NCI-H82 treated with DMSO at 0.1 percent for 48 hours (cell line): ENCODE measurements around the gene CYP4A22.
A peak's percentile ranks its signal among the peaks of the same experiment; 100 is the strongest.
"Not testable (repeated sequence)": the region's sequence is repeated elsewhere in the genome, so short reads cannot be mapped to it uniquely, and the experiment has no call there.

ENCODE experiments used
- DNase-seq: peaks from one replicate; lab custom pipeline; 2025; ENCODE audit not compliant: unreplicated experiment; lab: John Stamatoyannopoulos, UW

CYP4A22 gene, protein sequence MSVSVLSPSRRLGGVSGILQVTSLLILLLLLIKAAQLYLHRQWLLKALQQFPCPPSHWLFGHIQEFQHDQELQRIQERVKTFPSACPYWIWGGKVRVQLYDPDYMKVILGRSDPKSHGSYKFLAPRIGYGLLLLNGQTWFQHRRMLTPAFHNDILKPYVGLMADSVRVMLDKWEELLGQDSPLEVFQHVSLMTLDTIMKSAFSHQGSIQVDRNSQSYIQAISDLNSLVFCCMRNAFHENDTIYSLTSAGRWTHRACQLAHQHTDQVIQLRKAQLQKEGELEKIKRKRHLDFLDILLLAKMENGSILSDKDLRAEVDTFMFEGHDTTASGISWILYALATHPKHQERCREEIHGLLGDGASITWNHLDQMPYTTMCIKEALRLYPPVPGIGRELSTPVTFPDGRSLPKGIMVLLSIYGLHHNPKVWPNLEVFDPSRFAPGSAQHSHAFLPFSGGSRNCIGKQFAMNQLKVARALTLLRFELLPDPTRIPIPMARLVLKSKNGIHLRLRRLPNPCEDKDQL

DNA sequence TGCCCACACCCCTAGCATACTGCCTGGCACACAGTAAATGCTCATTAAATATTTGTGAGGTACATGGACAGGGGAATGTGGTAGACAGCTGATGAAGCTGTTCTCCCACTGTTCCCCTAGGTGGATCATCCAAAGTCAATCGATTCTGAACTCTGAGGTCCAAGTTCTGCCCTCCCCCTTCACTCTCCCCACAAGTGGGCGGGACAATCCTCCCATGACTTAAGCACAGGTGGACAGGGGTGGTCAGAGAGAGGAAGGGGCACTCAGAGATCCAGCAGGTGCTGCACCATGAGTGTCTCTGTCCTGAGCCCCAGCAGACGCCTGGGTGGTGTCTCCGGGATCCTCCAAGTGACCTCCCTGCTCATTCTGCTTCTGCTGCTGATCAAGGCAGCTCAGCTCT lies at the start of gene CYP4A22:
TSS of gene CYP4A22 (plus strand) at position 244 of the 400 bp plus-strand sequence. CDS start at position 289, 45 bp downstream.
- no peak for DNase-seq

DNA sequence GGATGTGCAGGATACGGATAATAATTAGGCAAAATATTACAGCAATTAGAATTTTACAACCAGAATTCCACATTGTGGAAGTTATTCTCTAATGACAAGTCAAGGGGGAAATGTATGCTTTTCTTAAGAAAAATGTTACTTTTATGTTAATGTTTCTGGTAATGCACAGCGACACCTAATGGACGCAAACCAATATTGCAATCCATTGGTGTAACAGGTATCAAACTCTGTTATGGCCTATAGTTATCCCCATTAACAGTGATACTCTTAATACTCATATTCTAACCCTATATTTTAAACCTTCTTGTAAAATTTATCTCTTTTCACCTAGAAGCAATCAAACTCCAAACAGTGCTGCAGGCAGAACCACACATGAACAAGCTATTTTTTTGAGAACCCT lies 47.9 kb upstream of the CYP4A22 start:
- DNase-seq = not testable (repeated sequence)

DNA sequence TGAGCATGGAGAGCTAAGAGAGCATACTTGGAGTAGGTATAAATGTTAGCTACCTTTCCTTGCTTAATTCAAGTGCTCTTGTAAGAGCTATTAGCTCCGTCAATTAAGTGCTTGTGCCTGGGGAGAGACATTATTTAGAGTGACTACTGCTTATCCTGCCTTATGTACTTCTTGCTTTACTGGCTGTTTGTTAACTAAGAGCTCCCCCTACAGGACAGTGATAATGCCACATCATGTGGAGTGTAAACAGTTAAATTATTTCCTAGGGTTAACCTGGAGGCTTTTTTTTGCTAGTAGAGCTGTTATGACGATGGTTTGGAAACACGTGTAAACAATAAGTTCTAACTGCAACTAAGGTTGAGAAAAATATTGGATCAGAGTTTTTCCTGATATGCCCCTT lies 45.8 kb upstream of the CYP4A22 start:
- not testable (repeated sequence) for DNase-seq

DNA sequence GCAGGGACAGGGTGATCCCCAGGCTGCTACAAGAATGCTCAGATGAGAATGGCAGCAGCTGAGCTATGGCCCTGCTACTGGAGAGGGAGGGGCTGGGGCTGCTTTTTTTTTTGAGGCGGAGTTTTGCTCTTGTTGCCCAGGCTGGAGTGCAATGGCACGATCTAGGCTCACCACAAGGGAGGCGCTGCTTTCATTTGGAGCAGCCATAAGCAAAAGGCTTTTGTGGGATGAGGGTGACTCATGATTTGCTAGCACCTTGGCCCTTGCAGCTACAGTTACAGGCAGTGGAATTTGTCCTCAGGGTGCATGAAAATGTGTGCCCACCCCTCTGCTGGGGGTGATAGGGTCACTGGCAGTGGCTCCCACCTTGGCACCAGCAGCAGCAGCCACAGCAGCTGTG lies 32.4 kb upstream of the CYP4A22 start:
- no peak for DNase-seq

DNA sequence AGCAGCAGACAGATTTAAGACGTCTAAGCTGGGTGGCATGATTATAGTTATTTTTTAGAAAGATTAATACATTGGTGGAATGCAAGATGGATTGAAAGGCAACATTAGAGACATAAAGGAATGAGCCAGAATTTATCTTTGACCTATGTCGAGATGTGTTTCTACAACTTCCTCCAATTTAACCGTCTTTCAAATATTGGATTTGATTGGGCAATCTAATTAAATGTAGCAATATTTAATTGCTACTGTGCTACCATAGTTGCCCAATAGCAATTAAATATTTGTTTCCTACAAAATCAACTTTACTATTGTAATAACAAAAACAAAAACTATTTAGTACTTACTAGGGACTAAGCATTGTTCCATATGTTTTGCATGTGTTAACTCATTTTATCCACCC lies 30.4 kb upstream of the CYP4A22 start:
- DNase-seq = no peak

DNA sequence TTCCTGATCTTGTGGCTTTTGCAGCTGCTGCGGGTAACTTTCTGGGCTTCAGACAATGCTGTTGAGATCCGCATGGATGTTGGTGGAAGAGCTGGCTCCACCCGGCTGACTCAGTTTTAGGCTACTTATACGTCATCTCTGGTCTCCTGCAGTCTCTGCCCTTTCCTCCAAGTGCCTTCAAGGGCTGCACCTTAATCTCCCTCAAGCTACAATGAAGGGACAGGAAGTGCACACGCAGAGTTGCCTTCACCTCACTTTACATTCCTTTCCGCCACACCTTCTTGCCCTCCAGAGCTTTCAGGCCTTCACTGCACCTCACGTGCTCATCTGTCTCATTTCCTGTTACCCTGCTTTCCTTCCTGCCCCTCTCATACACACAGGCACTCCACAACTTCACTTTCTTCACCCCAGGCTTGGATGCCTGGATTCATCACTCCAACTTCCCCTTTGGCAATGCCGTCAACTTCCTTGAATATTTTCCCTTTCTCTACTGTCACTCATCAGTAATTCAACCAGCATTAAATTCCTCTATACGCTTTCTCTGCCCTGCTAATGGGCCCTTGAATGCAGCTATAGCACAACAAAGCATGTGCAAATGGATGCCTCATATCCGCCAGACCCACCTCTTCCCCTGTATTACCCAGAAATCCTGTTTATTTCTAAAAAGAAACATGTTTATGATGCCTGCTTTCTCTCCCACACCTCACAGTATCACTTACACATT lies 29.2 kb upstream of the CYP4A22 start:
- DNase-seq = not testable (repeated sequence)

DNA sequence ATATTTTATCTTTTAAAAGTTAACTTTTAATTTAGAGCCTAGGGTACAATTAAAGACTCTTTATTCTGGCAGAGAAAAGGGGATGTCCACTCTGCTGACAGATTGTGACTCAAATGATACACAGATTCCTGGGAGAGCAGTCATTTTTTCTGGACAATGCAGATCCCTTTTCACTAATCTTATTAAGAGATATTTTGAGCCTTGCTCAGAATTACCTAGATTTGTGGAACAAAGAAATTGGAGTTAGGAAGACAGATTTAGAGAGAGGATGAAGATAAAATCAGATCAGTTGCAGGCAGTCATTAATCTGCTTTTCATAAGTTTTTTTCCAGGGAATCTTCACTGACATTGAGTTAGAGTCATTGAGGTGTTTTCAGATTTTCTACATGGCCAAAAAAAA lies 27.8 kb upstream of the CYP4A22 start:
- DNase-seq = peak; percentile 98

DNA sequence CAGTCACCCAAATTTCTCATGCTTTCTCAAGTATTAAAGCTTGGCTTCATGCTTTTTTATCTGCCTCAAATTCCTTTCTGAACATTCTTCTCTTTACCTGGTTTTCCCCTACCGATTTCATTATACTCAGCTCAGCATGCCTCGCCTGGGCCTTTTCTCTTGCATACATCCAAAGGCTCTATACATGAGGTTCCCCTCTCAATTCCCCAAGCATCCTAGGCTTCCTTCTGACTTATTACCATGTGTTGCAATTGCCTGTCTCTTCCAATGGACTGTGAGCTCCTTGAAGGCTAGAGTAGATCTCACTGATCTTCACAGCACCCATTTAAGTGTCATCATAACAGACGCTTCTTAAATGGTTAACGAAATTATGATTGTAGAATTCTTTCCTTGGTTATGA lies 24.1 kb upstream of the CYP4A22 start:
- no peak for DNase-seq

DNA sequence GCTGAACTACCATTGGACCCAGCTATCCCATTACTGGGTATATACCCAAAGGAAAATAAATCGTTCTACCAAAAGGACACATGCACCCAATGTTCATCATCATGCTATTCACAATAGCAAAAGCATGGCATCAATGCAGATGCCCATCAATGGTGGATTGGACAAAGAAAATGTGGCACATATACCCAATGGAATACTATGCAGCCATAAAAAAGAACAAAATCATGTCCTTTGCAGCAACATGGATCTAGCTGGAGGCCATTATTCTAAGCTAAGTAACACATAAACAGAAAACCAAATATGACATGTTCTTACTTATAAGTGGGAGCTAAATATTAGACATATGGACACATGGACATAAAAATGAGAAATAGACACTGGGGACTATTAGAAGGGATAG lies 16.2 kb upstream of the CYP4A22 start:
- not testable (repeated sequence) for DNase-seq

DNA sequence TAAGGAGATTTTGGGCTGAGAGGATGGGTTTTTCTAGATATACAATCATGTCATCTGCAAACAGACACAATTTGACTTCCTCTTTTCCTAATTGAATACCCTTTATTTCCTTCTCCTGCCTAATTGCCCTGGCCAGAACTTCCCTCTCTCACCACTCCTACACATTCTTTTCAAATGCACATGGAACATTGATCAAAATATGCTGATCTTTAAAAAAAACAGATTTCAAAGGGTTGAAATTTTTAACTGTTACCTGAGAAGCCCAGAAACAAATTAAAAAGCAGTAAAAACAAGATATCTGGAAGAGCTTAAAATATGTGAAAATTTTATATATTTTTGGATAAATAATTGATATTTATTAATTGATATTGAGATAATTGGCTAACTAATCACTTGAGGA lies 12.4 kb upstream of the CYP4A22 start:
- not testable (repeated sequence) for DNase-seq

DNA sequence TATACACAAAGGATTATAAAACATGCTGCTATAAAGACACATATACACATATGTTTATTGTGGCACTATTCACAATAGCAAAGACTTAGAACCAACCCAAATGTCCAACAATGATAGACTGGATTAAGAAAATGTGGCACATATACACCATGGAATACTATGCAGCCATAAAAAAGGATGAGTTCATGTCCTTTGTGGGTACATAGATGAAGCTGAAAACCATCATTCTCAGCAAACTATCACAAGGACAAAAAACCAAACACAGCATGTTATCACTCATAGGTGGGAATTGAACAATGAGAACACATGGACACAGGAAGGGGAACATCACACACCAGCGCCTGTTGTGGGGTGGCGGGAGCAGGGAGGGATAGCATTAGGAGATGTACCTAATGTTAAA lies 10.2 kb upstream of the CYP4A22 start:
- not testable (repeated sequence) for DNase-seq

DNA sequence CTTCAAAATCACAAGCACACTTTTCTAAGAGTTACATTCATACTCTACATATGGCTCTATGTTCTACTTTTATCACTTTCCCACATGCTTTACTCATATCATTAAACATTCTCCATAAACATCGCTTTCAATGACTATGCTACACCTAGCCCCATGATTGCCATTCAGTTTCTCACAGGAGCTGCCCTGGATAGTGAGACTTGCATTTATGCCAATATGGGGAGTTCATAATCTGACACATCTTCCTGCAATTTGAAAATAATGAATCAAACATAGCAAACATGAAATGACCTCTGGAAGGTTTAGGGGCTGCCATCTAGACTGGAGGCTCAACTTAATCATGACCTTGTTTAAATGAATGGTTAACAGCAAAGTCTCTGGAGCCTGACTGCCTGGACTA lies 9.0 kb upstream of the CYP4A22 start:
- no peak for DNase-seq

DNA sequence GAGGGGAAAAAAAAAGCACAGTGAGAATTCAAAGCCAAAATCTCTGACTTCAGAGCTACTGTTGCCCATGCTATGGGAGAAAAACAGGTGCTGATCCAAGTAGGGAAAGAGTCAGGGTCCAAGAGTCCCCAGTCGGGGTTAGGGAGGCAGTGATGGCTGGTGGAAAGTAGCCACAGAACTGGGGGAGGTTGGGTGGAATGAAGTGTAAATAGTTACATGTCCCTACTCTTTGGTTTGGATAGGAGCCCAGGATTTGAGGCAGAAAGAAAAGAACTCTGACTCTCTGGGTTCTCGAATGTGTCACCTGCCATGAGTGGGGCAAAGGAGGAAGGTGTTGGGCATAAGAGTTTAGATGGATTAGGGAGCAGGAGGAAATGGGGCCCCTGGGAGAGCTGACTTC lies 8.4 kb upstream of the CYP4A22 start:
- DNase-seq = not testable (repeated sequence)

DNA sequence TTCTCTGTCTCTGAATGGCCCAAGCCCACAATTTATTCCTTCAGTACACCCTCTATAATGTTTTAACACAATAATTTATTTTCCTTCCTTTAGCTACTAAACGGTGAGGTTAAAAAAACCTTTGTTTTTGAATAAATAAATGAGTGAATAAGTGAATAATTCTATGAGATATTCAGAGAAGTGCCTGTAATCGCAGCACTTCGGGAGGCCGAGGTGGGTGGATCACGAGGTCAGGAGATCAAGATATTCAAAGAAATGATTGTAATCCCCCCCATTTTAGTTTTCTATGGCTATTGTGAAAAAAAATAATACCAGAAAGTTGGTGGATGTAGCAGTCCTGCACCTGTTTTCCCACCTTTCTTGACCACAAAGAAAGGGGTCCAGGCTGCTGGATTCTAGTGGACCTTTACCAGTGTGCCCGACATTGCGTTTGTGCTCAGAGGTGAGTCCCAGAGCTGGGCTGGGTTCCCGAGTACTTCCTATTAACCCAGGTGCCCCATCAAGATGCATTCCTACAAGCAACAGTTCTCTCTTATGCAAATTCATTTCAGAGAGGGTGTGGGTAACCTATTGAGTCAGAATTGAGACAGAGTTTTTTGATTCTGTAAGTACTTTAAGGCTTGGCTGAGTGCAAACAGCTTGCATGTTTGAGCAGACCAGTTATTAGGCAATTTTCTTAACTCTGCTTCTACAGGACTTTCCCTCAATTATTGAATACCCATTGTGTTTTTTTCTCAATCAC lies 7.6 kb upstream of the CYP4A22 start:
- not testable (repeated sequence) for DNase-seq

DNA sequence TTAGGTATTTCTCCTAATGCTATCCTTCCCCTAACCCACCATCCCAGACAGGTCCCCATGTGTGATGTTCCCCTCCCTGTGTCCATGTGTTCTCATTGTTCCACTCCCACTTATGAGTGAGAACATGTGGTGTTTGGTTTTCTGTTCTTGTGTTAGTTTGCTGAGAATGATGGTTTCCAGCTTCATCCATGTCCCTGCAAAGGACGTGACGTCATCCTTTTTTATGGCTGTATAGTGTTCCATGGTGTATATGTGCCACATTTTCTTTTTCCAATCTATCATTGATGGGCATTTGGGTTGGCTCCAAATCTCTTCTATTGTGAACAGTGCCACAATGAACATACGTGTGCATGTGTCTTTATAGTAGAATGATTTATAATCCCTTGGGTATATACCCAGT lies 4.6 kb upstream of the CYP4A22 start:
- not testable (repeated sequence) for DNase-seq

DNA sequence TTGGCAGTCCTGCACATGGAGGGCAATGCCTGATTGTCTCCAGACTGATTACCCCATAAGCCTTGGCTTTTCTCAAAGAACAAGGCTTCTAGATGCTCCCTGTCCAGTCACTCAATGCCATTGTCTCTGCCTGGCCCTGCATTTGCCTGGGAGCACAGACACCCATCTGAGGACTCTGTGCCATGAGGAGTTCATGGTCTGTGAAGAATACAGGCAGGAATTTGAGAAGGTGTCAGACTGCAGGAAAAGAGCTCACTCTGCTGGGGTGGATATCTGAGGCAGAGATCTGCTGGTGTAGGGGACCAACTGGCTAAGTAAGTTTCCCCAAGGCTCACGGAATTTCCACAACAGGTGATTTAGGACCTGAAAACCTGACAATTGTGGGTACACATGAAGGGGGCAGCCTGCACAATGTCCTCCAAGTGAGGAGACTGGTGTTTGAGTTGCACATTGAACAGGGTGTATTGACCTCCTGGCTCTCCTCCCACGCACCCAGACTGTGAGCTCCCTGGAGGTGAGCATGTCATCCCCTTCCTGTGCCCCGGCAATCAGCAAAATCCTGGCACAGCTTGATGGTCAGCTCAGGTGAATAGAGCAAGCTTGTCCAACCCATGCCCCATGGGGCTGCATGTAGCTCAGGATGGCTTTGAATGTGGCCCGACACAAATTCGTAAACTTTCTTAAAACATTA lies 829 bp downstream of the CYP4A22 start:
- no peak for DNase-seq

DNA sequence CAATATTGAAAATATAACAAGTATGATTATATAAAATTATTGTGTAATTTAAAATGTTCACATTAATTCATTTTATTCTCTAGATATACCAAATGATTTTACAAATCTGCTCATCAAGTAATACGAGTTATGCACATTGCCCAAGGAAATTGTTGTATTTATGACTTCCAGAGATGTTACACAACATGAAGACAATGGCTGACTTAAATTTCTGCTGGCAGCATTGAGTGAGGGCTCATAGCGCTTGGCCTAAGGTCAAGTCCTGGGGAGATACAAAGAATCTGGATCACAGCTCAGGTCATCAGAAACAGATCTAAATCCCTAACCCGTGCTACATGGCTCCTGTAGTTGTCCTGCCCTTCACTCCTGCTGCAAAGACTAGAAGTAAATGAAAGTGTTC lies 3.1 kb downstream of the CYP4A22 start:
- DNase-seq = not testable (repeated sequence)

DNA sequence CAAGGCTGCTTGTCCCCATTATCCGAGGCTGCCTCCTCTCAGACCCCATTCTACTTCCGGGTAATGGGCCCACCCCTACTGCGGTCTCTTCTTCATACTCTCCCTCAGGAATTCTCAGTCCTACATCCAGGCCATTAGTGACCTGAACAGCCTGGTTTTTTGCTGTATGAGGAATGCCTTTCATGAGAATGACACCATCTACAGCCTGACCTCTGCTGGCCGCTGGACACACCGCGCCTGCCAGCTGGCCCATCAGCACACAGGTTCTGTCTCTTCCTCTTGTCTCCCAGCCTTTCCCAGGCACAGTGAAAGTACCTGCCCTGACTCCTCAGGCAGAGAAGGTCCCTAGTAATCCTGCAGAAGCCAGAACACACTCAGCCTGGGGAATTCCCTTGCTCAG lies 6.4 kb downstream of the CYP4A22 start:
- not testable (repeated sequence) for DNase-seq

DNA sequence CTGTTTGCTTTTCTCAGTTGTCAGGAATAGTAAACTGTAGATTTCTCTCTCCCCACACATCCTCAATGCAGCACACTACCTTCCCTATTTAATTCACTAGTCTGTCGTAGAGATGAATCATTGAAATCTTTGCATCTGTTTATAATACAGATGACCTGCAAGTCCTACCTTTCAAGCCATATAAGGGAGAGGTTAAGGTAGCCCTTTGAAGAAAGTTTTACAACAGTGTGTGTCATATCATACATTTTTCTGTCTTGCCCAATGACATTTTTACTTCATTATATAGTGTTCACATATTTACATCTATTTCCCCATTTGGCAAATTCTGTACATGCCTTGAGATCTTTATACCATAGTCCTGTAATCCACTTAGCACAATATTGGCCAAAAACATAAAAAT lies 9.3 kb downstream of the CYP4A22 start:
- not testable (repeated sequence) for DNase-seq

DNA sequence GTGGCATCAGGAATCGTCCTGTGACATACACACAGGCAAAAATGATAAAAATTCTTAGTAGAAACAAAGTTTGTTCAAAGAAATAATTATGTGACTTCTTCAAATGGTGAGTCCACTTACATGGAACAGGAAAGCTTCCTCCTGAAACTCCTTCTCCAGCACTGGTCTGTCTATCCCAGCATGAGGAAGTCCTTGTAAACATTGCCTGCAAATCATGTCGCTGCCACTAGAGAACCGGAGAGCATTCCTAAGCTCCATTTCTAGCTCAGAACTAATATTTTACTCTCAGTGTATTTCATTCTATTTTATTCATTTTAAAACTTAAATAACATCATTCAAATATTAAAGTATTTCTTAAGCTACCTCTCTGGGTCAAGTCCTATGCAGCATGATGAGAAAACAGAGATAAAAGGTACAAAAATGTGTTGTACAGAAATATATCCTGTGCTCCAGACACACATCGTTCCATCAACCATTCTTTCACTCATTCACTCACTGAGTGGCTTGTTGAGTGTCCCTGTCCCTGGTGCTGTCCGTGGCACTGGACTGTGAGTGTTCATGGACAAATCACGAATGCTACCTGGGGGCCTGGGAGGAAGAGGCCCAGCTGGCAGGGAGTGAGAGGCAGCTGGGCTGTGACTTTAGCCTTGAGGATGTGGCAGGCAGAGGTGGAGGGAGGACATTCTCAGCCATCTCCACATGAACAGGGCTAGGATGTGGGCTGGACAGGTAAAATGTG lies 10.0 kb downstream of the CYP4A22 start:
- DNase-seq = no peak
